GM06990 (cell line): ENCODE results near the gene FRZB.

ENCODE experiments used
- DNase-seq: peaks from one replicate; pipeline ENCODE4 v3.0.0-alpha.2; 2011; ENCODE audit not compliant: insufficient read length; ENCODE audit errors: extremely low read depth
- H3K27me3 ChIP-seq: replicated peaks from 2 replicates; pipeline ENCODE4 v1.6.0; 2011; ENCODE audit warnings: low read length; ENCODE audit not compliant: control insufficient read depth, insufficient read depth
- H3K36me3 ChIP-seq: 2 replicates; pipeline ENCODE4 v1.5.1; 2011; ENCODE audit warnings: low read length; ENCODE audit not compliant: control insufficient read depth, insufficient read depth
- H3K4me3 ChIP-seq: replicated peaks from 2 replicates; pipeline ENCODE4 v1.5.1; 2011; ENCODE audit warnings: low read depth, mild to moderate bottlenecking, control low read depth, low read length
- TF ChIP-seq, protein P1 (sequence below): IDR thresholded peaks from 2 replicates; pipeline ENCODE4 v1.5.1; 2011; ENCODE audit warnings: low read length, control low read depth, mild to moderate bottlenecking, inconsistent platforms; ENCODE audit not compliant: insufficient read depth, poor library complexity, severe bottlenecking

Gene FRZB

DNA sequence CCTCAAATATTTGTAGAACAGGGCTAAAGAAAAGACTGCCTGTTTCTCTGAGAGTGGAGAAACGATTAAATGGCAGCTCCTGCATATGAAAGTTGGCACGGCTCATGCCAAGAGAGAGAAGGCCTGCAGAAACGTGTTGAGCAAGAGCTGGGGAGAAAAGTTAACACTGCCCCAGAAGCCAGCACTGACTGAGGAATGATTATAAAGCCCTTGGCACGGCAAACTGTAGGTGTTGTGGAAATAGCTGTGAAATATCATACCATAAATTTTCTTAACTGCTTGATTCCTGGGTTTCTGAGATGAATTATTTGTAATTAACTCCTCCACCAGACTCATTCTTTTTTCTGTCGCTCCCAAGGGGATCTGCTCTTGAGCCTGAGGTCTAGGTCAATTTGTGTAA, 4.3 kb downstream of the FRZB start:
- Histone ChIP-seq H3K36me3 (no peaks in the 10 kb centered on the region), H3K27me3 (no peaks in the 10 kb centered on the region; the same call in 1 of the 2 replicates), H3K4me3 (no peak overlapping the region)
- TF ChIP-seq, protein P1, sequence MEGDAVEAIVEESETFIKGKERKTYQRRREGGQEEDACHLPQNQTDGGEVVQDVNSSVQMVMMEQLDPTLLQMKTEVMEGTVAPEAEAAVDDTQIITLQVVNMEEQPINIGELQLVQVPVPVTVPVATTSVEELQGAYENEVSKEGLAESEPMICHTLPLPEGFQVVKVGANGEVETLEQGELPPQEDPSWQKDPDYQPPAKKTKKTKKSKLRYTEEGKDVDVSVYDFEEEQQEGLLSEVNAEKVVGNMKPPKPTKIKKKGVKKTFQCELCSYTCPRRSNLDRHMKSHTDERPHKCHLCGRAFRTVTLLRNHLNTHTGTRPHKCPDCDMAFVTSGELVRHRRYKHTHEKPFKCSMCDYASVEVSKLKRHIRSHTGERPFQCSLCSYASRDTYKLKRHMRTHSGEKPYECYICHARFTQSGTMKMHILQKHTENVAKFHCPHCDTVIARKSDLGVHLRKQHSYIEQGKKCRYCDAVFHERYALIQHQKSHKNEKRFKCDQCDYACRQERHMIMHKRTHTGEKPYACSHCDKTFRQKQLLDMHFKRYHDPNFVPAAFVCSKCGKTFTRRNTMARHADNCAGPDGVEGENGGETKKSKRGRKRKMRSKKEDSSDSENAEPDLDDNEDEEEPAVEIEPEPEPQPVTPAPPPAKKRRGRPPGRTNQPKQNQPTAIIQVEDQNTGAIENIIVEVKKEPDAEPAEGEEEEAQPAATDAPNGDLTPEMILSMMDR = no peak
- DNase-seq = no peak

DNA sequence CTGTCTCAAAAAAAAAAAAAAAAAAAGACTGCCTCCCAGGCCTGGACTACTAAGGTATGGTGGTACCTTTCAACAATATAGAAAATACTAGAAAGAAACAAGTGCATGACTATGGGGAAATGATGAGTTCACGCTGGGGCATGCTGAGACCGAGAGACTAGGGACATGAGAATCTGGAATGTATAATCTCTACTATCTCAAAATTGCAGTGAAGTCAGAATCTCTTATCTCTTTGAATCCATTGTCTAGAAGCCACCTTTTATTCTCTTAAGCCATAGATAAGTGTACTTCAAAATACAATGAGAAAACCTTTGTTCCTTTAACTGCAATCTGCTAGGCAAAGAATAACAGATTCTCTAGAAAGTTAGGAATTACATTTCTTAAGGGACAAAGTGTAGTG, 5.6 kb downstream of the FRZB start:
- Histone ChIP-seq H3K36me3 (no peaks in the 10 kb centered on the region), H3K27me3 (no peaks in the 10 kb centered on the region; the same call in 1 of the 2 replicates), H3K4me3 (no peak overlapping the region)
- TF ChIP-seq, protein P1 = no peak
- no peak for DNase-seq

DNA sequence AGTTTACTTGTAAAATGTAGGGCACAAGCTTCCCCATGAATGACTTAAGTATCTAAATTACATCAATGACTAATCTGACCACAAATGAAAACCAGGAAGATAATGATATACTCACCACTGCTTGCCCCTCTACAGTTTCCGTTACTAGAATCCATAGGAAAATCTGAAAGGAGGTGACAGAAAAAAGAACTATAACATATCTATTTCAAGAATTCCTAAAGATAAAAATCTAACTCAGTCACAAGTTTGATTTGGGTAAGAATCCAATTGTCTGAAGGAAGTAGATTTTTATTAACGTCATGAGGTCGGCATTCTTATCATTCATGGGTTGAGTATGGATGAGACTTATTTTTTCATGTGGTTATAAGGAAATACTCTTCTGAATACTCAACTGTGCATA, 7.8 kb downstream of the FRZB start:
- no peak for DNase-seq
- Histone ChIP-seq H3K27me3 (no peaks in the 10 kb centered on the region), H3K4me3 (no peak overlapping the region), H3K36me3 (no peaks in the 10 kb centered on the region)
- TF ChIP-seq, protein P1 = no peak

DNA sequence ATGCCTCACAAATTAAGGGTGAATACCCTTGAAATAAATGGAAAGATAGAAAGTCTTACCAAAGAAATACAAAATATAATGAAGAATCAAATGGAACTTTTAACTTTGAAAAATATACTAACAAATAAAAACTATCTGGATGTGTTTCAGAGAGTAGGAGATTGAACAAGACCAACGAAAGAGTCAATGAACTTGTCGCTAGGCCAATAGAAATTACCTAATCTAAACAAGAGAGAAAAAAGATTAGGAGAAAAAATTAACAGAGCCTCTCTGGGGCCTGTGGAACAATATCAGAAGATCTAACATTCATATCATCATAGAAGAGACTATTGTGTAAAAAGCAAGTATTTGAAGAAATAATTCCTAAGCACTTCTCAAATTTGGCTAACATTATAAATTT, 11.1 kb downstream of the FRZB start:
- H3K36me3 ChIP-seq = no peaks in the 10 kb centered on the region
- no peak for DNase-seq
- H3K4me3 ChIP-seq = no peak overlapping the region
- TF ChIP-seq, protein P1 = no peak
- H3K27me3 ChIP-seq = no peaks in the 10 kb centered on the region

DNA sequence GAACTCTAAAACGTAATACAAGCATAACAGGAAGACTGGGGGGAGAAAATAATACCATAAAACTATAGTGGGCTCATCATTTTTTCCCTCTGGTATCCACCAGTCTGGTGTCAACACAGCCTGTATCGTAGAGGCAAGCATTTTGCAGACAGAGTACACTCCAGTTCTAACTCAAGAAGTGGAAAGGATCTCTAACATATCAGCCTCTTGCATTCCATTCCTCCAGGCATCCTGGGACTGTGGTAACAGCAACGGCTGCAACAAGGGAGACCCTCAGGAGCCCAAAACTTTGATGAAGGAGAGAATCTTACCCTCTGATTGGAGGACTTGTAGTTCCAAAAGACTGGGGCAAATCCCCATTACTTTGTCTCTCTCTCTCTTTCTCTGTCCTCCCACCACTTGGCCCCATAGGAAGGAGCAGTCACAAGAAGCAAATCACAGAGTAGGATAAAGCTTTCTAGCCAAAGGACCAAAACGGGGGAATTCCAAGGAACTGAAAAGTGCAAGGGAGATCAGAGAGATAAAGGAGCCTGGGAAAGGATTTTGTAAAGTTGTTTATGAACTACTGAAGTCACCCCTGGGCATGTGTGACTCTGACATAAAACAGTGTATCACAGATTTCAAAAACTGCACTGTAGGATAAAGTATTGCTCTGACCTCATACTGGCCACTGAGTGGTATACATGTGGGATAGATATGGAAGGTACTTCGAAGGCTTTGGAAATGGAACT, 11.9 kb downstream of the FRZB start:
- TF ChIP-seq, protein P1 = no peak
- no peak overlapping the region for H3K4me3 ChIP-seq
- no peak for DNase-seq
- H3K36me3 ChIP-seq = no peaks in the 10 kb centered on the region
- H3K27me3 ChIP-seq = no peaks in the 10 kb centered on the region

DNA sequence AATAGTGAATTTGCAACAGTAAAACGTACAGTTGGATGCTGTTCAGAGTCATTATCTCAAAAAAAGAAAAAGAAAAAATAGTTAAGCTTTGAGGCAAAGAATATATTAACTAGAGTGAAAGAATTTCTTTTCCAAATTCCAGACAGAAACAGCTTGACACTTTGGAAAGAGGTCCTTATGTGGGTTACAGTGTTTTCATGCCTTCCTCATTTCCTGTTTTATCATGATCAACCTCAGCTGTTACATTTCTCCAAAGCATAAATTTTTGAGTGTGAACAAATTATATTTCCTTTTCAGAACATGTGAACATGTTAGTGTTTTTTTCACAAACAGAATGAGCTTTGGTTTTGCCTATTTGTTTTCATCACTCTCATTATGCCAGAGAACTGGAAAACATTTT, 13.6 kb downstream of the FRZB start:
- H3K27me3 ChIP-seq = no peaks in the 10 kb centered on the region
- TF ChIP-seq, protein P1 = no peak
- no peaks in the 10 kb centered on the region for H3K36me3 ChIP-seq
- no peak overlapping the region for H3K4me3 ChIP-seq
- no peak for DNase-seq
